HCT116 (cell line): ENCODE data around the gene SHANK1. TPM values are rescaled to one million over a fixed set of nuclear protein-coding genes. Genes with fewer than 3 reads are reported as not detected.

ENCODE experiments used
- ATAC-seq: fragments of 200-7000 bp; cut with Tn5 transposase; 2 replicates; pipeline ENCODE4 v1.9.1; 2020; ENCODE audit warnings: mild to moderate bottlenecking, moderate library complexity
- BruUV-seq: library from RNA; stranded (reverse); fragments of 400-500 nt; replicated peaks from 2 replicates; lab custom pipeline; 2021; lab: Mats Ljungman, UMichigan
- CTCF ChIA-PET: fragments of 300-600 bp; sonication (Branson Sonifier 250); formaldehyde crosslinking; loops from one replicate; lab custom pipeline; 2021; ENCODE audit warnings: antibody characterized with exemption; lab: Charles Lee
- POLR2A ChIA-PET: fragments of 300-600, 350-600 bp; sonication (Branson Sonifier 250); formaldehyde crosslinking; loops from one replicate; lab custom pipeline; 2021; ENCODE audit warnings: antibody characterized with exemption; lab: Charles Lee
- RAD21 ChIA-PET, 2 experiments: fragments of 300-600 bp; sonication (Branson Sonifier 250); formaldehyde crosslinking; loops; one replicate each; lab custom pipeline; 2023; ENCODE audit warnings: low total read pairs in 2 of 2; ENCODE audit not compliant: uncharacterized antibody in 2 of 2, unreplicated experiment in 2 of 2, low non-redundant PET in 1 of 2; lab: Charles Lee
- DNase-seq: peaks from one replicate; pipeline ENCODE4 v3.0.0-alpha.2; 2010; ENCODE audit warnings: low read depth, low spot score
- H2AFZ ChIP-seq: fragments of 200-600 bp; shearing (Covaris generic), sonication (generic); 2 replicates; pipeline ENCODE4 v1.6.1; 2017; ENCODE audit warnings: low read depth, mixed run types, mixed read lengths, antibody characterized with exemption, low read length; ENCODE audit not compliant: poor library complexity, severe bottlenecking
- H3K27ac ChIP-seq: 2 replicates; pipeline ENCODE4 v1.5.1; 2012; ENCODE audit warnings: low read depth, low read length
- H3K27me3 ChIP-seq: fragments of 200-600 bp; sonication (generic); 2 replicates; pipeline ENCODE4 v1.6.1; 2016; ENCODE audit warnings: mixed run types, low read length, mixed read lengths; ENCODE audit not compliant: insufficient read depth
- H3K36me3 ChIP-seq, 2 experiments: fragments of 200-500 bp in 1 of 2; fragments of 200-600 bp in 1 of 2; sonication (Bioruptor generic) in 1 of 2; sonication (generic) in 1 of 2; 2 replicates each; pipeline versions ENCODE4 v1.5.1 to v1.6.1; 2014 to 2016; ENCODE audit warnings: low read length in 2 of 2, inconsistent platforms in 1 of 2, mixed read lengths in 1 of 2, mixed run types in 1 of 2; ENCODE audit not compliant: insufficient read depth in 2 of 2, control insufficient read depth in 1 of 2
- H3K4me1 ChIP-seq, 2 experiments: fragments of 200-600 bp in 1 of 2; sonication (generic) in 1 of 2; 2 replicates each; pipeline versions ENCODE4 v1.5.1 to v1.6.1; 2012 to 2017; ENCODE audit warnings: low read length in 2 of 2, inconsistent platforms in 1 of 2, mild to moderate bottlenecking in 1 of 2, mixed read lengths in 1 of 2, mixed run types in 1 of 2, moderate library complexity in 1 of 2; ENCODE audit not compliant: insufficient read depth in 2 of 2, control insufficient read depth in 1 of 2
- H3K4me2 ChIP-seq: fragments of 200-600 bp; sonication (generic); 2 replicates; pipeline ENCODE4 v1.6.1; 2017; ENCODE audit warnings: mixed run types, low read length, mixed read lengths
- H3K4me3 ChIP-seq, 2 experiments: fragments of 200-600 bp in 1 of 2; sonication (generic) in 1 of 2; replicated peaks in 1 of 2; 2 replicates each; pipeline ENCODE4 v1.5.1; 2011 to 2016; ENCODE audit warnings: low read length in 2 of 2, control low read depth in 1 of 2, low read depth in 1 of 2, mild to moderate bottlenecking in 1 of 2, mixed read lengths in 1 of 2, mixed run types in 1 of 2
- H3K79me2 ChIP-seq: fragments of 200-600 bp; sonication (generic); 2 replicates; pipeline ENCODE4 v1.6.1; 2017; ENCODE audit warnings: mild to moderate bottlenecking, mixed run types, low read length, moderate library complexity, mixed read lengths; ENCODE audit not compliant: insufficient read depth
- H3K9ac ChIP-seq: fragments of 200-600 bp; sonication (generic); 2 replicates; pipeline ENCODE4 v1.6.1; 2016; ENCODE audit warnings: low read length, mixed read lengths
- H3K9me2 ChIP-seq: fragments of 200-600 bp; sonication (generic), shearing (Covaris generic); 2 replicates; pipeline ENCODE4 v1.6.1; 2017; ENCODE audit warnings: mixed run types, mild to moderate bottlenecking, moderate library complexity; ENCODE audit not compliant: insufficient read depth
- H3K9me3 ChIP-seq, 2 experiments: fragments of 200-500 bp in 1 of 2; fragments of 200-600 bp in 1 of 2; sonication (Bioruptor generic) in 1 of 2; sonication (generic) in 1 of 2; 2 replicates each; pipeline ENCODE4 v1.6.1; 2014 to 2017; ENCODE audit warnings: low read length in 2 of 2, mixed read lengths in 2 of 2, inconsistent platforms in 1 of 2, low read depth in 1 of 2, mild to moderate bottlenecking in 1 of 2, mixed run types in 1 of 2, moderate library complexity in 1 of 2; ENCODE audit not compliant: control insufficient read depth in 1 of 2, insufficient read depth in 1 of 2
- H4K20me1 ChIP-seq: fragments of 200-600 bp; sonication (generic), shearing (Covaris generic); 2 replicates; pipeline ENCODE4 v1.6.1; 2017; ENCODE audit warnings: mixed run types, mild to moderate bottlenecking, moderate library complexity; ENCODE audit not compliant: insufficient read depth
- CBX3 ChIP-seq: IDR thresholded peaks from 2 replicates; pipeline ENCODE4 v1.6.1; 2012; ENCODE audit warnings: low read depth
- EGR1 ChIP-seq: IDR thresholded peaks from 2 replicates; pipeline ENCODE4 v1.6.1; 2012; ENCODE audit warnings: low read depth
- ELF1 ChIP-seq: IDR thresholded peaks from 2 replicates; pipeline ENCODE4 v1.6.1; 2012; ENCODE audit warnings: low read depth, borderline replicate concordance
- EZH2 ChIP-seq: fragments of 200-600 bp; sonication (generic); IDR thresholded peaks from 2 replicates; pipeline ENCODE4 v1.6.1; 2017; ENCODE audit warnings: antibody characterized with exemption, mixed run types
- FOSL1 ChIP-seq: IDR thresholded peaks from 2 replicates; pipeline ENCODE4 v1.6.1; 2012; ENCODE audit warnings: low read depth
- POLR2A ChIP-seq: IDR thresholded peaks from 2 replicates; pipeline ENCODE4 v1.7.0; 2011; ENCODE audit warnings: borderline replicate concordance; ENCODE audit not compliant: insufficient read depth, insufficient read length; ENCODE audit errors: extremely low read depth
- POLR2AphosphoS5 ChIP-seq: IDR thresholded peaks from 2 replicates; pipeline ENCODE4 v1.6.1; 2011; ENCODE audit warnings: mild to moderate bottlenecking, low read depth, low read length, moderate library complexity
- RAD21 ChIP-seq: IDR thresholded peaks from 2 replicates; pipeline ENCODE4 v1.6.1; 2012; ENCODE audit warnings: low read depth, mild to moderate bottlenecking
- REST ChIP-seq: IDR thresholded peaks from 2 replicates; pipeline ENCODE4 v1.6.1; 2012; ENCODE audit warnings: low read depth
- SIN3A ChIP-seq: IDR thresholded peaks from 2 replicates; pipeline ENCODE4 v1.6.1; 2012; ENCODE audit warnings: low read depth
- SP1 ChIP-seq: IDR thresholded peaks from 2 replicates; pipeline ENCODE4 v1.6.1; 2012; ENCODE audit warnings: low read depth
- SRF ChIP-seq: IDR thresholded peaks from 2 replicates; pipeline ENCODE4 v1.6.1; 2012; ENCODE audit warnings: low read depth
- TCF7L2 ChIP-seq: IDR thresholded peaks from 2 replicates; pipeline ENCODE4 v1.7.0; 2011; ENCODE audit warnings: borderline replicate concordance, inconsistent platforms; ENCODE audit not compliant: insufficient read depth, insufficient read length; ENCODE audit errors: extremely low read depth
- YY1 ChIP-seq: IDR thresholded peaks from 2 replicates; pipeline ENCODE4 v1.6.1; 2011; ENCODE audit warnings: low read length, low read depth, moderate library complexity, mild to moderate bottlenecking; ENCODE audit not compliant: insufficient replicate concordance; ENCODE audit errors: extremely low read depth
- ZBTB33 ChIP-seq: IDR thresholded peaks from 2 replicates; pipeline ENCODE4 v1.6.1; 2011; ENCODE audit warnings: mild to moderate bottlenecking, low read length, moderate library complexity; ENCODE audit not compliant: insufficient replicate concordance; ENCODE audit errors: extremely low read depth
- intact Hi-C: fragments of 100-400 bp; cut with micrococcal nuclease; formaldehyde crosslinking; loops from 2 replicates; pipeline ENCODE4 v1.10.0; 2022
- total RNA-seq: library from RNA; stranded (reverse); gene quantifications from one replicate; pipeline ENCODE4 v1.2.1, GENCODE V29; 2021; ENCODE audit not compliant: unreplicated experiment
- TF ChIP-seq, protein P1 (sequence below): IDR thresholded peaks from 2 replicates; pipeline ENCODE4 v1.6.1; 2012
- TF ChIP-seq, protein P2 (sequence below): IDR thresholded peaks from 2 replicates; pipeline ENCODE4 v1.6.1; 2012
- TF ChIP-seq, protein P3 (sequence below), 3 experiments: fragments of 200-600 bp in 1 of 3; sonication (generic) in 1 of 3; IDR thresholded peaks in 2 of 3; conservative IDR thresholded peaks in 1 of 3; 2 replicates each; pipeline ENCODE4 v1.5.1; 2012 to 2017; ENCODE audit warnings: low read depth in 2 of 3, low read length in 2 of 3, antibody characterized with exemption in 1 of 3, borderline replicate concordance in 1 of 3, control low read depth in 1 of 3, mild to moderate bottlenecking in 1 of 3, mixed read lengths in 1 of 3, mixed run types in 1 of 3, moderate library complexity in 1 of 3; ENCODE audit not compliant: insufficient read depth in 1 of 3

SHANK1 gene
- total RNA-seq, 1 experiment from 2014 or later, result 3.0 TPM

DNA sequence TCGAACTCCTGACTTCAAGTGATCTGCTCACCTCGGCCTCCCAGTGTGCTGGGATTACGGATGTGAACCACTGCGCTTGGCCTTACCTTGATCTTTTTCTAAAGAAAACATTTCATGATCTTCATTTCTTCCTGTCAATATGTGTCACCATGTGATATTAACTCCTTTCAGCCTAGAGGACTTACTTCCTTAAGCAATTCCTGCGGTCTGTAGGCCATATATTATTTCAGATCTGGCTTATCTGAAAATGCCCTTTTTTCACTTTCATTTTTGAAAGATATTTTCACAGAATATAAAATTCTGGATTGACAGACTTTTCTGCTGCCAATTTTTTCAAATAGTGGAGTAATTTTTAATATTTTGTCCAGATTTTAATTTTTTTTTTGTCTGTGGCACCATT is 48.7 kb upstream of the SHANK1 start:
- Histone ChIP-seq H3K9ac (no peak overlapping the region), H3K36me3 (no peaks in the 10 kb centered on the region), H3K9me3 (no peaks in the 10 kb centered on the region), H3K4me1 (peaks cover 0 to 10% of the 10 kb centered on the region in 2 experiments; a peak in 1 of 4 replicates), H4K20me1 (no peaks in the 10 kb centered on the region), H3K27me3 (no peaks in the 10 kb centered on the region), H3K27ac (no peak overlapping the region), H2AFZ (no peak overlapping the region), H3K4me3 (no peak overlapping the region), H3K9me2 (no peaks in the 10 kb centered on the region), H3K79me2 (no peaks in the 10 kb centered on the region), H3K4me2 (no peak overlapping the region)
- ATAC-seq, result no peak
- BruUV-seq, result no TSS peak
- POLR2A ChIA-PET, result no interaction called here
- TF ChIP-seq, protein P1, sequence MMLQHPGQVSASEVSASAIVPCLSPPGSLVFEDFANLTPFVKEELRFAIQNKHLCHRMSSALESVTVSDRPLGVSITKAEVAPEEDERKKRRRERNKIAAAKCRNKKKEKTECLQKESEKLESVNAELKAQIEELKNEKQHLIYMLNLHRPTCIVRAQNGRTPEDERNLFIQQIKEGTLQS, result no peak
- TF ChIP-seq ZBTB33 (no peak), EGR1 (no peak), YY1 (no peak), TCF7L2 (no peak), SRF (no peak), SP1 (no peak), CBX3 (no peak), ELF1 (no peak), EZH2 (no peak), RAD21 (no peak), SIN3A (no peak), POLR2AphosphoS5 (no peak), REST (no peak), POLR2A (no peak), FOSL1 (no peak)
- TF ChIP-seq, protein P2, sequence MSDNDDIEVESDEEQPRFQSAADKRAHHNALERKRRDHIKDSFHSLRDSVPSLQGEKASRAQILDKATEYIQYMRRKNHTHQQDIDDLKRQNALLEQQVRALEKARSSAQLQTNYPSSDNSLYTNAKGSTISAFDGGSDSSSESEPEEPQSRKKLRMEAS, result no peak
- TF ChIP-seq, protein P3, sequence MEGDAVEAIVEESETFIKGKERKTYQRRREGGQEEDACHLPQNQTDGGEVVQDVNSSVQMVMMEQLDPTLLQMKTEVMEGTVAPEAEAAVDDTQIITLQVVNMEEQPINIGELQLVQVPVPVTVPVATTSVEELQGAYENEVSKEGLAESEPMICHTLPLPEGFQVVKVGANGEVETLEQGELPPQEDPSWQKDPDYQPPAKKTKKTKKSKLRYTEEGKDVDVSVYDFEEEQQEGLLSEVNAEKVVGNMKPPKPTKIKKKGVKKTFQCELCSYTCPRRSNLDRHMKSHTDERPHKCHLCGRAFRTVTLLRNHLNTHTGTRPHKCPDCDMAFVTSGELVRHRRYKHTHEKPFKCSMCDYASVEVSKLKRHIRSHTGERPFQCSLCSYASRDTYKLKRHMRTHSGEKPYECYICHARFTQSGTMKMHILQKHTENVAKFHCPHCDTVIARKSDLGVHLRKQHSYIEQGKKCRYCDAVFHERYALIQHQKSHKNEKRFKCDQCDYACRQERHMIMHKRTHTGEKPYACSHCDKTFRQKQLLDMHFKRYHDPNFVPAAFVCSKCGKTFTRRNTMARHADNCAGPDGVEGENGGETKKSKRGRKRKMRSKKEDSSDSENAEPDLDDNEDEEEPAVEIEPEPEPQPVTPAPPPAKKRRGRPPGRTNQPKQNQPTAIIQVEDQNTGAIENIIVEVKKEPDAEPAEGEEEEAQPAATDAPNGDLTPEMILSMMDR (IDR thresholded peaks at IDR 0.05 in 2 of 3, conservative IDR thresholded peaks at IDR 0.05 in 1 of 3; ENCODE audit: borderline replicate concordance in 1 of 3, insufficient read depth in 1 of 3, low read depth in 2 of 3, low read length in 2 of 3), result no peak
- RAD21 ChIA-PET, result no interaction called here
- intact Hi-C loops, result no loop called here
- DNase-seq, result no peak
- CTCF ChIA-PET, result no interaction called here
